GM19351 (cell line): Measurements from ENCODE around the gene ADCY5.

Experiments used
- ATAC-seq: cut with Tn5 transposase; IDR thresholded peaks from one replicate; pipeline ENCODE4 v1.9.1; 2021; ENCODE audit warnings: mild to moderate bottlenecking, moderate library complexity; ENCODE audit not compliant: unreplicated experiment

Gene ADCY5

GRCh38 chr3:123459862-123460261 lies 11.0 kb upstream of the ADCY5 start:
- ATAC-seq, result no peak

GRCh38 chr3:123458255-123458654 lies 9.4 kb upstream of the ADCY5 start:
- ATAC-seq, result no peak

GRCh38 chr3:123457841-123458240 lies 9.0 kb upstream of the ADCY5 start:
- ATAC-seq, result no peak

GRCh38 chr3:123453675-123454074 lies 4.8 kb upstream of the ADCY5 start:
- ATAC-seq, result no peak

- no peak for ATAC-seq
These were observed 2.3 kb upstream of the ADCY5 start for GRCh38 chr3:123451186-123451585.

- no peak for ATAC-seq
These were observed 1.2 kb upstream of the ADCY5 start for GRCh38 chr3:123449997-123450604.

- no peak for ATAC-seq
These were observed 459 bp upstream of the ADCY5 start for GRCh38 chr3:123449102-123449996.

- no peak for ATAC-seq
These were observed 957 bp downstream of the ADCY5 start for GRCh38 chr3:123447749-123448517.

- ATAC-seq, result no peak
These were observed 1.5 kb downstream of the ADCY5 start for GRCh38 chr3:123447416-123447748.

GRCh38 chr3:123446610-123447109 lies 2.2 kb downstream of the ADCY5 start:
- ATAC-seq, result no peak

GRCh38 chr3:123446210-123446609 lies 2.7 kb downstream of the ADCY5 start:
- ATAC-seq, result no peak

GRCh38 chr3:123445702-123446101 lies 3.2 kb downstream of the ADCY5 start:
- ATAC-seq, result no peak

- ATAC-seq, result no peak
These were observed 4.1 kb downstream of the ADCY5 start for GRCh38 chr3:123444744-123445143.

GRCh38 chr3:123444023-123444422 lies 4.9 kb downstream of the ADCY5 start:
- ATAC-seq, result no peak

- no peak for ATAC-seq
These were observed 6.0 kb downstream of the ADCY5 start for GRCh38 chr3:123442908-123443307.

GRCh38 chr3:123442125-123442524 lies 6.8 kb downstream of the ADCY5 start:
- no peak for ATAC-seq

- ATAC-seq, result no peak
These were observed 8.9 kb downstream of the ADCY5 start for GRCh38 chr3:123439806-123440580.

- ATAC-seq, result no peak
These were observed 15.9 kb downstream of the ADCY5 start for GRCh38 chr3:123432832-123433523.

GRCh38 chr3:123431658-123432324 lies 17.1 kb downstream of the ADCY5 start:
- no peak for ATAC-seq
